HG02943 (cell line): ENCODE results near the gene ALG11.
"Not testable (repeated sequence)": the region's sequence is repeated elsewhere in the genome, so short reads cannot be mapped to it uniquely, and the experiment has no call there.

ENCODE experiments used
- ATAC-seq: cut with Tn5 transposase; IDR thresholded peaks from one replicate; pipeline ENCODE4 v1.9.1; 2021; ENCODE audit warnings: mild to moderate bottlenecking, low read depth, moderate library complexity; ENCODE audit not compliant: unreplicated experiment

Gene ALG11

GRCh38 chr13:52011632-52012511 is at the start of gene ALG11:
Gene ALG11, plus strand, starts transcription at chr13:52012398. Its CDS starts 21 bp downstream, at chr13:52012419.
- ATAC-seq, result peak; percentile 99

GRCh38 chr13:51966186-51966585 is 46.0 kb upstream of the ALG11 start:
- no peak for ATAC-seq

GRCh38 chr13:51967482-51968446 is 44.4 kb upstream of the ALG11 start:
- ATAC-seq, result no peak

GRCh38 chr13:51970349-51970748 is 41.8 kb upstream of the ALG11 start:
- no peak for ATAC-seq

- no peak for ATAC-seq
These were observed 40.4 kb upstream of the ALG11 start for GRCh38 chr13:51971520-51972426.

GRCh38 chr13:51974482-51974881 is 37.7 kb upstream of the ALG11 start:
- no peak for ATAC-seq

- ATAC-seq, result no peak
These were observed 35.8 kb upstream of the ALG11 start for GRCh38 chr13:51976423-51976822.

- no peak for ATAC-seq
These were observed 35.3 kb upstream of the ALG11 start for GRCh38 chr13:51976890-51977289.

- ATAC-seq, result no peak
These were observed 34.6 kb upstream of the ALG11 start for GRCh38 chr13:51977625-51978024.

GRCh38 chr13:51978796-51979556 is 33.2 kb upstream of the ALG11 start:
- no peak for ATAC-seq

GRCh38 chr13:51980908-51981307 is 31.3 kb upstream of the ALG11 start:
- no peak for ATAC-seq

GRCh38 chr13:51981355-51981754 is 30.8 kb upstream of the ALG11 start:
- no peak for ATAC-seq

GRCh38 chr13:51983292-51983691 is 28.9 kb upstream of the ALG11 start:
- ATAC-seq, result not testable (repeated sequence)

- not testable (repeated sequence) for ATAC-seq
These were observed 27.3 kb upstream of the ALG11 start for GRCh38 chr13:51984904-51985303.

GRCh38 chr13:51988988-51989618 is 23.1 kb upstream of the ALG11 start:
- no peak for ATAC-seq

GRCh38 chr13:51993713-51994112 is 18.5 kb upstream of the ALG11 start:
- ATAC-seq, result no peak

- ATAC-seq, result no peak
These were observed 16.3 kb upstream of the ALG11 start for GRCh38 chr13:51995677-51996551.

GRCh38 chr13:51996641-51997040 is 15.6 kb upstream of the ALG11 start:
- ATAC-seq, result no peak
